ENCODE measurements around the gene FAM120C. TPM values are rescaled to one million over a fixed set of nuclear protein-coding genes. Genes with fewer than 3 reads are reported as not detected.

Gene FAM120C
- total RNA-seq, 1 experiment from 2014 or later: 29.2 TPM

DNA sequence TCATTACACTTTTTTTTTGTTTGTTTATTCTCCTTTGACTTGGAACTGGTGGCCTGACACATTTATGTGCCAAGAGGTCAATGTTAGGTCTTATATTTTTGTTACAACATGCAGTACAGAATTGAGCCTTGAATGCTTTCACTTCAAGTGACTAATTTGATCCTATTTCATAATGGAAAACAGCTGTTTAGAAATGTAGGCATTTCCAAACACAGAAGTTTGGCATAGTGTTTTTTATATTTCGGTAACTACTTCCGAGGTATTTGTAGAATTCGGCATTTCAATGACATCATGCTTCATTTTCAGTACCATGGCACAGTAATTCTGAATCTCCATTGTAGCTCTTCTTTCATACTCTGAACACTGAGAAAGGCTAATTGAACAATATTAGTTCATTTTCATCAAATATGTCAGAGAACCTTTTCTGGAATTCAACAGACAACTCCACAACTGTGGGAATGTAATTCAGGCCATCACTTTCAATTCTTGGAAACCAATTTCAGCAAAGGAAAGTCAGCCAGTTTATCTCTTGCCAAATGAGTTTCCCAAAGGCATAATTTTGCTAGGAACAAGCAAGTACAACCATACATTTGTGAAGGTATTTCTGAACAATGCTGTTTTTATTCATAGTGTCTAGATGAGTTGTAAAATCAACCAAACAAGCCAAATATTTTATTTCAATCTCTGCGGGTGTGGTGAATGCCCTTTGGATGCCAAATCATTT lies 11.4 kb downstream of the FAM120C start:
- CTCF ChIA-PET: no interaction called here
- H3K27me3 Mint-ChIP-seq (ENCODE audit: unreplicated experiment): no peaks in the 10 kb centered on the region
- H3K4me1 Mint-ChIP-seq (ENCODE audit: low read depth, unreplicated experiment): peaks cover 4% of the 10 kb centered on the region
- no peak overlapping the region for H3K4me3 Mint-ChIP-seq (ENCODE audit: low read depth, unreplicated experiment)
- TF ChIP-seq, protein P1, sequence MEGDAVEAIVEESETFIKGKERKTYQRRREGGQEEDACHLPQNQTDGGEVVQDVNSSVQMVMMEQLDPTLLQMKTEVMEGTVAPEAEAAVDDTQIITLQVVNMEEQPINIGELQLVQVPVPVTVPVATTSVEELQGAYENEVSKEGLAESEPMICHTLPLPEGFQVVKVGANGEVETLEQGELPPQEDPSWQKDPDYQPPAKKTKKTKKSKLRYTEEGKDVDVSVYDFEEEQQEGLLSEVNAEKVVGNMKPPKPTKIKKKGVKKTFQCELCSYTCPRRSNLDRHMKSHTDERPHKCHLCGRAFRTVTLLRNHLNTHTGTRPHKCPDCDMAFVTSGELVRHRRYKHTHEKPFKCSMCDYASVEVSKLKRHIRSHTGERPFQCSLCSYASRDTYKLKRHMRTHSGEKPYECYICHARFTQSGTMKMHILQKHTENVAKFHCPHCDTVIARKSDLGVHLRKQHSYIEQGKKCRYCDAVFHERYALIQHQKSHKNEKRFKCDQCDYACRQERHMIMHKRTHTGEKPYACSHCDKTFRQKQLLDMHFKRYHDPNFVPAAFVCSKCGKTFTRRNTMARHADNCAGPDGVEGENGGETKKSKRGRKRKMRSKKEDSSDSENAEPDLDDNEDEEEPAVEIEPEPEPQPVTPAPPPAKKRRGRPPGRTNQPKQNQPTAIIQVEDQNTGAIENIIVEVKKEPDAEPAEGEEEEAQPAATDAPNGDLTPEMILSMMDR (IDR thresholded peaks at IDR 0.05; ENCODE audit: unreplicated experiment): no peak
- H3K36me3 Mint-ChIP-seq (ENCODE audit: insufficient read depth, unreplicated experiment): peaks cover 8% of the 10 kb centered on the region
- H3K27ac Mint-ChIP-seq (ENCODE audit: unreplicated experiment): no peak overlapping the region
- no TSS peak for BruUV-seq (replicated peaks)
- intact Hi-C loops (cut with micrococcal nuclease; ENCODE audit: unreplicated experiment): no loop called here
- no peaks in the 10 kb centered on the region for H3K9me3 Mint-ChIP-seq (ENCODE audit: low read depth, unreplicated experiment)
- no peak for DNase-seq

DNA sequence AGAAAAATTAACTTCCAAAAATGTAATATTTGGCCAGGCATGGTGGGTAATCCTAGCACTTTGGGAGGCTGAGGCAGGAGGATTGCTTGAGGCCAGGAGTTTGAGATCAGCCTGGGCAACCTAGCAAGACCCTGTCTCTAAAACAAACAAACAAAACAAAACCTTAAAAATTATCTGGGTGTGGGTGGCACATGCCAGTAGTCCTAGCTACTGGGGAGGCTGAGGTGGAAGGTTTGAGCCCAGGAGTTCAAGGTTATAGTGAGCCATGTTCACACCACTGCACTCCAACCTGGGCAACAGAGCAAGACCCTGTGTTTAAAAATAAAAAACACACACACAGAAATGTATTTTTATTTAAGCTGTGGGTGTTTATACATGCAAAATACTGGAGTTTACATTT lies 12.0 kb downstream of the FAM120C start:
- H3K4me1 Mint-ChIP-seq (ENCODE audit: low read depth, unreplicated experiment): no peaks in the 10 kb centered on the region
- TF ChIP-seq, protein P1 (IDR thresholded peaks at IDR 0.05; ENCODE audit: unreplicated experiment): no peak
- H3K9me3 Mint-ChIP-seq (ENCODE audit: low read depth, unreplicated experiment): no peaks in the 10 kb centered on the region
- no peak overlapping the region for H3K27ac Mint-ChIP-seq (ENCODE audit: unreplicated experiment)
- no peaks in the 10 kb centered on the region for H3K27me3 Mint-ChIP-seq (ENCODE audit: unreplicated experiment)
- BruUV-seq (replicated peaks): no TSS peak
- DNase-seq: no peak
- CTCF ChIA-PET: no interaction called here
- intact Hi-C loops (cut with micrococcal nuclease; ENCODE audit: unreplicated experiment): no loop called here
- peaks cover 8% of the 10 kb centered on the region for H3K36me3 Mint-ChIP-seq (ENCODE audit: insufficient read depth, unreplicated experiment)
- no peak overlapping the region for H3K4me3 Mint-ChIP-seq (ENCODE audit: low read depth, unreplicated experiment)

DNA sequence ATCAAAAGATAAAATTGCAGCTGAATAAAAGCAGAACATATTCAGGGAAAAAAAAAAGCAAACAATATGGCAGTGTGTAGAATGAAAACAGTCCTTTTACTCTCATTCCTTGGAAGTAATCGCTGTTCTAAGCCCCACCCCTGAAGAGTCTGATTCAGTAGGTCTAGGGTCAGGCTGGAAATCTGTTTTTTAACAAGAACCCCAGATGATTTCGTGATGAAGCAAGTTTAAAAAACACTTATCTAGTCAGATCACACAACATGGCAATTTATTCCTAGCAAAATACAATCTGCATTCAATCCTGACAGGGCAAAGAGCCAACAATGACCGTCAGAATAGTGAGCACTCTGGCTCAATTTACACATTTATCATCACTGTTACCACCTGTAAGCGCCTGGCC lies 16.1 kb downstream of the FAM120C start:
- Mint-ChIP-seq H3K27me3 (ENCODE audit: unreplicated experiment) (no peaks in the 10 kb centered on the region), H3K4me3 (ENCODE audit: low read depth, unreplicated experiment) (no peak overlapping the region), H3K4me1 (ENCODE audit: low read depth, unreplicated experiment) (no peaks in the 10 kb centered on the region), H3K9me3 (ENCODE audit: low read depth, unreplicated experiment) (no peaks in the 10 kb centered on the region), H3K36me3 (ENCODE audit: insufficient read depth, unreplicated experiment) (peaks cover 8% of the 10 kb centered on the region), H3K27ac (ENCODE audit: unreplicated experiment) (no peak overlapping the region)
- intact Hi-C loops (cut with micrococcal nuclease; ENCODE audit: unreplicated experiment): no loop called here
- DNase-seq: no peak
- TF ChIP-seq, protein P1 (IDR thresholded peaks at IDR 0.05; ENCODE audit: unreplicated experiment): no peak
- BruUV-seq (replicated peaks): no TSS peak
- CTCF ChIA-PET: no interaction called here

DNA sequence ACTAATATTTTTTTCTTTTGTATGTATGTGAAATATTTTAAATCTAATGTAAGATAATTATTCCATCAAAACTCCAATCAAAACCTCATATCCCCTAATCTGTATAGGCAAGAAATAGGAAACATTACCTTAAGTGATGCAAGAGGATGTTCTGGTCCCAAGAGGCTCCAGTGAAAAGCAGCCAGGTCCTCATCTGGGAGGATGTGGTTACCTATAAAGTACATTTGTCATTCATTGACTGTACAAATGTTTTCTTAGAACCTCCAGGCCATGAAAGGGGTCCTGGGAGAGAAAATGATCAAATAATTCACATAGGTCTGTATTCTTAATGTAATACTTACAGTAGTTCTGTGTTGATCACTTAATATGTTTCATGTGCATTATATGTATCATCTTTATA lies 25.5 kb downstream of the FAM120C start:
- TF ChIP-seq, protein P1 (IDR thresholded peaks at IDR 0.05; ENCODE audit: unreplicated experiment): no peak
- CTCF ChIA-PET: no interaction called here
- Mint-ChIP-seq H3K27me3 (ENCODE audit: unreplicated experiment) (no peaks in the 10 kb centered on the region), H3K4me3 (ENCODE audit: low read depth, unreplicated experiment) (no peak overlapping the region), H3K4me1 (ENCODE audit: low read depth, unreplicated experiment) (no peaks in the 10 kb centered on the region), H3K9me3 (ENCODE audit: low read depth, unreplicated experiment) (no peaks in the 10 kb centered on the region), H3K36me3 (ENCODE audit: insufficient read depth, unreplicated experiment) (peaks cover 5% of the 10 kb centered on the region), H3K27ac (ENCODE audit: unreplicated experiment) (no peak overlapping the region)
- DNase-seq: no peak
- intact Hi-C loops (cut with micrococcal nuclease; ENCODE audit: unreplicated experiment): no loop called here
- no TSS peak for BruUV-seq (replicated peaks)
